GM12801 (cell line): Measurements from ENCODE around the gene KIZ.

ENCODE experiments used
- CTCF ChIP-seq: IDR thresholded peaks from one replicate; pipeline ENCODE4 v1.5.1; 2011; ENCODE audit warnings: control low read depth; ENCODE audit not compliant: insufficient read length; ENCODE audit errors: extremely low read depth

KIZ gene

GRCh38 chr20:21155268-21155667 is 29.4 kb downstream of the KIZ start:
- no peak for TF ChIP-seq CTCF

GRCh38 chr20:21156266-21156665 is 30.4 kb downstream of the KIZ start:
- TF ChIP-seq CTCF, result no peak

GRCh38 chr20:21157006-21157405 is 31.1 kb downstream of the KIZ start:
- TF ChIP-seq CTCF, result no peak

- no peak for TF ChIP-seq CTCF
Observed at GRCh38 chr20:21159658-21160380, 33.9 kb downstream of the KIZ start.

GRCh38 chr20:21161926-21162325 is 36.0 kb downstream of the KIZ start:
- TF ChIP-seq CTCF, result no peak

- TF ChIP-seq CTCF, result no peak
Observed at GRCh38 chr20:21162631-21163030, 36.7 kb downstream of the KIZ start.

GRCh38 chr20:21166801-21167200 is 40.9 kb downstream of the KIZ start:
- no peak for TF ChIP-seq CTCF
